GM19397 (cell line): ENCODE measurements around the gene VEPH1.

Experiments
- ATAC-seq: cut with Tn5 transposase; IDR thresholded peaks from one replicate; pipeline ENCODE4 v1.9.1; 2021; ENCODE audit warnings: mild to moderate bottlenecking, moderate library complexity; ENCODE audit not compliant: unreplicated experiment

Gene VEPH1

GRCh38 chr3:157393113-157393512 is 110.1 kb downstream of the VEPH1 start:
- ATAC-seq: no peak

DNA sequence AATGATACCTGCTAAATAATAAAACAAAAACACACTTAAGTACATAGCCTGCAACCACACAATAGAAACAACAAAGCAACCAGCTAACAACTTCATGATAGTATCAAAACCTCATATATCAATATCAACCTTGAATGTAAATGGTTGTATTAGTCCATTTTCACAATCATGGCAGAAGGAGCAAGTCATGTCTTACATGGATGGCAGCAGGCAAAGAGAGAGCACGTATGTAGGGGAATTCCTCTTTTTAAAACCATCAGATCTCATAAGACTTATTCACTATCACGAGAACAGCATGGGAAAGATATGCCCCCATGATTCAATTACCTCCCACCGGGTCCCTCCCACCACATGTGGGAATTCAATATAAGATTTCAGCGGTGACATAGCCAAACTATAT is 111.1 kb downstream of the VEPH1 start:
- no peak for ATAC-seq

- no peak for ATAC-seq
Observed at GRCh38 chr3:157390713-157391515, 112.3 kb downstream of the VEPH1 start.

GRCh38 chr3:157388976-157389375 is 114.2 kb downstream of the VEPH1 start:
- no peak for ATAC-seq

DNA sequence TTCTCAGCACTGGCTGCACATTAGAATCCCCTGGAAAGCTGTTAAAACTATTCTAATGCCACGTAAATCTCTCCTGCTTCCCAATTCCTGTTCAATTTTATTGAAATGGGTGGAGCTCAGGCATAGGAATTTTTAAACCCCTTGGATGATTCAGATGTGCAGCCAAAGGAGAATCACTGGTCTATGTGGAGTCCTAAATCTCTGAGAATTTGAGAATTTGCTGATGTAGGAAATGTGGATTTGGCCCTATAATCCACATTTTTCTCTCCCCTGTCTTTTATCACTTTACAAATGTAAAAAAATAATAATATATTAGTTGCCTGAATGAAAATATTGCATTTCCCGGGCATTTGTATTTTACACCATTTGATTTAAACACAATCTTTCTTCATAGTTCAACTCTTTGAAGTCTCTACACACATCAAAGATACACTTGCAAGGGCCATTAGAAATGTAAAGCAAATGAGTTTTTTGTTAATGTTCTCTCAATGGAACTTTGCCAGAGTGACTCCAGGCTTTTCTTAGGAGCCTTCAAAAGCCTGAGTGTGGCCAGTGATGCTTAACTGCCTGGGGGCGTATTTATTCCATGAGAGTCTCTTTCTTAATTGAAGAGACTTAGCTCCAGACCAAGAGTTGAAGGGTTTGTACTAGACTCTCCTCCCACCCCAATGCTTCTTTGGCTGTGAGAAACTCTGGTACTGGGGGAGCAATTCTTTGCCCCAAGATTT is 115.3 kb downstream of the VEPH1 start:
- no peak for ATAC-seq

GRCh38 chr3:157384491-157384890 is 118.7 kb downstream of the VEPH1 start:
- no peak for ATAC-seq

DNA sequence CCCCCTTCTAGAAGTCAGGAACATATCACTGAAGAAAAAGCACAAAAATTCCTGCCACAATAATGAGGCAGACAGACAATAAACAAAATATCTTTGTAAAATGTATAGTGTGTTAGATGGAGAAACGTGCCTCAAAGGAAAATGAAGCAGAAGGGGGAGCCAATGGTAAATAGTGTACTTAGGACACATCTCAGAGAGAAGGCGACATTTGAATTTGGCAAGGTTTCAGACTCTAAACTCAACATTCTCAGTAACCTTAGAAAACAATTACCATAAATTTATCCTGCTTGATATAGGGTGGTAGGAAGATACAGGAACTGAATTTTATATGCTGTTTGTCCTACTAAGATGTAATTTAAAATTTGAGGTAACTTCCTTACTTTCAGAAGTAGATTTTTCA is 119.2 kb downstream of the VEPH1 start:
- ATAC-seq: no peak

DNA sequence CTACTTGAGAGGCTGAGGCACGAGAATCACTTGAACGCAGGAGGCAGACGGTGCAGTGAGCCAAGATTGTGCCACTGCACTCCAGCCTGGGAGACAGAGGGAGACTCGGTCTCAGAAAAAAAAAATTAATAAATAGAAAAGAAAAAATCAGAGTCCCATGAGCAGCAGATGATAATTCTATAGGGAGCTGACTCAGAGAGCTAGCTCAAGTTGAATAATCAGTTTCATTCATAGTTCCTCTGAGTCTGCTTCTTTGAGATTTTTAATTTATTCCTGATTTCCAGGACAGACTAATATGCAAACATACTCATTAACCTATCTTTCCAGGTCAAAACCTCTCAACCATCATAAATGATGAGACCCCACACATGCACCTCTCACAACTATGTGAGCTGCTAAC is 121.6 kb downstream of the VEPH1 start:
- ATAC-seq: no peak

- ATAC-seq: no peak
Observed at GRCh38 chr3:157379525-157380140, 123.6 kb downstream of the VEPH1 start.

DNA sequence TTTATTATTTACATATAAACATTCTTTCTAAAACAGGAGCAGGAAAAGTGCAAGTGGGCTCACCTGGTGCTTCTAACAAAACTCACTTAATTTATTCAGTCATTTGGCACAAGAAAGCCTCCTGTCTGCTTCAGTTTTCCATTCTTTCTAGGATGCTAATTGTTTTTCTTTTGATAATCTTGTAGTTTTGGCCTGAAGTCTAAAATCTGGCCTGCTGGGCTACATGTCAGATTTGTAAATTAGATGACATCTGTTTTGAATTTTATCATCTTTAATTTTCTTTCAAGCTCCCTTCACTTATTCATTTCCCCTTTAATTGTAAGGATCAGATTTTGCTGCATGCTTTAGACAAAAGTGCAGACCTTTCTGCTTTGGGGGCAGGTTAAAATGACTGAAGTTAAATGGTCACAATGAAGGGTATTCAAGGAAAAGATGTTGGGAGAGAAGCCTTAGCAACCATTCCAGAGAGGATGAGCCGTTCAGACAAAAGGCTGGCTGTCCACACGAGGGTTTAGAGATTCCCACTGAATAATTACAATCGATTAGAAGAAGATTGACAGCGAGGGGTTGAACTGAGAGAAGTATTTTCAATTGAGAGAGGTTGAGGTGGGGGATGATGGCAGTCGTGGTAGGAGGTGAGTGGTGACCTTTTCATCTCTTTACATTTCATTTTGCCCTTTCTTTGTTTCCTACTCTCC is 126.5 kb downstream of the VEPH1 start:
- ATAC-seq: no peak

GRCh38 chr3:157375342-157375986 is 127.8 kb downstream of the VEPH1 start:
- no peak for ATAC-seq

GRCh38 chr3:157374933-157375332 is 128.3 kb downstream of the VEPH1 start:
- ATAC-seq: no peak

DNA sequence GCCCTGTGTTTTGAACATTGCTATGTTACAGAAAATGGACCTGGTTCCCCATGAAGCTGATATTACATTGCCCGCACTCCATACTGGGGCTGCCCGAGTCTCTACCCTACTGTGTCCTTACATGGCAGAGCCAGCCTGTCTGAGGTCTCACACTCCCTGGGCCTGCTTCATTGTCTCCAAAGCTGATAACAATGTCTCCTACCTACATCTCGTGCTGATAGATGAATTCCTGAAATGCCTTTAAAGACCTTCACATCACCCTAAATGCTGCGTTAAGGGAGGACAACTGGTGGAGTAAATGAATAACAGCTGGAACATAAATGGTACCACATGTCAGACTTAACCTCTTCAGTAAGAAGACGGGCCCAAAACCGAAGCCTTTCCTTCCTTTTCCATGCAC is 129.4 kb downstream of the VEPH1 start:
- ATAC-seq: no peak

GRCh38 chr3:157370867-157371266 is 132.3 kb downstream of the VEPH1 start:
- no peak for ATAC-seq

- no peak for ATAC-seq
Observed at GRCh38 chr3:157369727-157370421, 133.3 kb downstream of the VEPH1 start.

GRCh38 chr3:157368171-157368570 is 135.0 kb downstream of the VEPH1 start:
- ATAC-seq: no peak

GRCh38 chr3:157363393-157363792 is 139.8 kb downstream of the VEPH1 start:
- ATAC-seq: no peak

DNA sequence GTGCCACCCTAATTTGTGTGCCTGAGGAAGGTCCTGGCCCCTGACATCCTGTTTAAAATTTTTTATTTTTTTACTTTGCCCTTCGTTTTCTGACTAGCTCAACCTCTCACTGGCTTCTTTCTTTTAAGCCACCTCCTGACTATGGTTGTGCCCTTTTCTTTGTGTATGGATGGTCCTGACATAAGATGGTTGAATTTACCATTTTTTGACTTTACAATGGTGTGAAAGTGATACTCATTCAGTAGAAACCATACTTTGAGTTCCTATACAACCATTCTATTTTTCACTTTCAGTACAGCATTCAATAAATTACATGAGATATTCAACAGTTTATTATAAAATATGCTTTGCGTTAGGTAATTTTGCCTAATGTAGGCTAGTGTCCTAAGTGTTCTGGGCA is 140.9 kb downstream of the VEPH1 start:
- ATAC-seq: no peak

GRCh38 chr3:157360044-157360443 is 143.2 kb downstream of the VEPH1 start:
- no peak for ATAC-seq

- ATAC-seq: no peak
Observed at GRCh38 chr3:157356541-157356940, 146.7 kb downstream of the VEPH1 start.
